HepG2 (cell line): ENCODE results near the gene RBM12. TPM values are rescaled to one million over a fixed set of nuclear protein-coding genes. Genes with fewer than 3 reads are reported as not detected.

Experiments
- ATAC-seq: fragments of 200-7000 bp; cut with Tn5 transposase; 3 replicates; pipeline ENCODE4 v1.9.1; 2020; ENCODE audit warnings: mild to moderate bottlenecking, moderate library complexity
- BruUV-seq: library from RNA; stranded (reverse); fragments of 400-500 nt; replicated peaks from 2 replicates; lab custom pipeline; 2021; lab: Mats Ljungman, UMichigan
- CTCF ChIA-PET: fragments of 300-600 bp; formaldehyde crosslinking; extraction: SDS; loops from one replicate; lab custom pipeline; 2021; ENCODE audit warnings: low total read pairs, inconsistent platforms, low intra/inter-chr PET ratio; lab: Yijun Ruan, JAX
- POLR2A ChIA-PET: fragments of 350-600 bp; sonication (Branson Sonifier 250); formaldehyde crosslinking; loops from one replicate; lab custom pipeline; 2020; ENCODE audit warnings: antibody characterized with exemption, inconsistent platforms; lab: Yijun Ruan, JAX
- DNase-seq: peaks from one replicate; pipeline ENCODE4 v3.0.0-alpha.2; 2015; ENCODE audit warnings: low spot score
- FAIRE-seq: peaks from 3 replicates; lab custom pipeline; 2011; peaks lifted over from hg19 to GRCh38; lab: Jason Lieb, UNC
- H2AFZ ChIP-seq: one replicate; pipeline ENCODE4 v1.6.1; 2011; ENCODE audit warnings: low read length, inconsistent platforms
- H3K27ac ChIP-seq: fragments of 300-600 bp; 3 replicates; pipeline ENCODE4 v1.8.0; 2011; ENCODE audit warnings: mixed run types, mild to moderate bottlenecking, mixed read lengths, low read length, inconsistent platforms; ENCODE audit not compliant: insufficient read depth; ENCODE audit errors: extremely low read length
- H3K27me3 ChIP-seq, 2 experiments: fragments of 200-600 bp in 1 of 2; 2 replicates in 1 of 2; 3 replicates in 1 of 2; pipeline versions ENCODE4 v1.6.0 to v1.8.0; 2011; ENCODE audit warnings: low read length in 2 of 2, mild to moderate bottlenecking in 2 of 2, moderate library complexity in 2 of 2, inconsistent platforms in 1 of 2; ENCODE audit not compliant: insufficient read depth in 2 of 2, control insufficient read depth in 1 of 2
- H3K36me3 ChIP-seq, 2 experiments: fragments of 200-600 bp in 1 of 2; replicated peaks in 1 of 2; 2 replicates in 1 of 2; 3 replicates in 1 of 2; pipeline versions ENCODE4 v1.5.1 to v1.8.0; 2011; ENCODE audit warnings: low read length in 2 of 2, inconsistent platforms in 1 of 2; ENCODE audit not compliant: insufficient read depth in 2 of 2, control insufficient read depth in 1 of 2
- H3K4me1 ChIP-seq: 2 replicates; pipeline ENCODE4 v1.5.1; 2012; ENCODE audit warnings: low read length, inconsistent platforms; ENCODE audit not compliant: insufficient read depth
- H3K4me2 ChIP-seq: 2 replicates; pipeline ENCODE4 v1.6.0; 2011; ENCODE audit warnings: low read depth, low read length, inconsistent platforms
- H3K4me3 ChIP-seq, 3 experiments: fragments of 200-600 bp in 1 of 3; sonication (generic), shearing (Covaris generic) in 1 of 3; replicated peaks in 1 of 3; 2 replicates each; pipeline ENCODE4 v1.5.1; 2011 to 2016; ENCODE audit warnings: low read length in 3 of 3, inconsistent platforms in 2 of 3, low read depth in 2 of 3, mild to moderate bottlenecking in 2 of 3, control low read depth in 1 of 3, mixed read lengths in 1 of 3; ENCODE audit not compliant: insufficient read depth in 1 of 3
- H3K79me2 ChIP-seq: one replicate; pipeline ENCODE4 v1.6.1; 2011; ENCODE audit warnings: low read length, inconsistent platforms; ENCODE audit not compliant: insufficient read depth
- H3K9ac ChIP-seq: 2 replicates; pipeline ENCODE4 v1.6.0; 2011; ENCODE audit warnings: mild to moderate bottlenecking, low read depth, low read length, inconsistent platforms; ENCODE audit not compliant: insufficient read depth
- H3K9me3 ChIP-seq: 2 replicates; pipeline ENCODE4 v1.5.1; 2012; ENCODE audit warnings: mild to moderate bottlenecking, low read length
- H4K20me1 ChIP-seq: 2 replicates; pipeline ENCODE4 v1.6.0; 2011; ENCODE audit warnings: inconsistent platforms, mild to moderate bottlenecking, low read length, moderate library complexity; ENCODE audit not compliant: insufficient read depth
- BCL6 ChIP-seq: IDR thresholded peaks from 2 replicates; pipeline ENCODE4 v1.6.1; 2016; ENCODE audit warnings: missing genetic modification reagents, missing compliant biosample characterization
- NR2F1 ChIP-seq, 2 experiments: fragments of 450-650 bp in 1 of 2; formaldehyde crosslinking in 1 of 2; IDR thresholded peaks; 2 replicates each; pipeline versions ENCODE4 v1.5.0 to v1.6.1; 2016 to 2020; ENCODE audit warnings: mild to moderate bottlenecking in 1 of 2, missing compliant biosample characterization in 1 of 2, missing genetic modification reagents in 1 of 2, moderate library complexity in 1 of 2
- SETDB1 ChIP-seq: sonication (generic); formaldehyde crosslinking; IDR thresholded peaks from 2 replicates; pipeline ENCODE4 v1.5.1; 2020; ENCODE audit warnings: missing genetic modification reagents, mild to moderate bottlenecking, borderline replicate concordance
- ZNF256 ChIP-seq: sonication (generic); formaldehyde crosslinking; conservative IDR thresholded peaks from 2 replicates; pipeline ENCODE4 v1.4.0; 2020; ENCODE audit warnings: missing genetic modification reagents
- ZNF572 ChIP-seq: sonication (generic); formaldehyde crosslinking; IDR thresholded peaks from 2 replicates; pipeline ENCODE4 v1.5.1; 2020; ENCODE audit warnings: mild to moderate bottlenecking, missing genetic modification reagents
- WGBS: methylation state at CpG from one replicate; pipeline ENCODE4 v1.1.6; 2017; ENCODE audit warnings: low lambda C conversion rate; 5-methylcytosine and 5-hydroxymethylcytosine counted together
- in situ Hi-C: cut with HindIII; loops from 2 replicates; pipeline ENCODE4 v1.10.0; 2017; ENCODE audit warnings: low pct_unique_long_range_greater_than_20kb; ENCODE audit not compliant: extremely low pct_ligation_motif_present
- intact Hi-C: fragments of 100-400 bp; cut with micrococcal nuclease; formaldehyde crosslinking; loops from one replicate; pipeline ENCODE4 v1.10.0; 2022; ENCODE audit not compliant: unreplicated experiment
- polyA plus RNA-seq, 8 experiments: library from polyadenylated mRNA; depleted of rRNA in 3 of 8; stranded (reverse) in 7 of 8; unstranded in 1 of 8; fragments of >200 nt; fragmentation: Illumina TruSeq in 4 of 8; extraction: Trizol in 4 of 8; gene quantifications; 2 replicates each; pipeline versions ENCODE4 v1.2.1 to v1.2.3, GENCODE V29; 2011 to 2016; ENCODE audit warnings: low read depth in 4 of 8, missing spikeins in 1 of 8, mixed read lengths in 1 of 8; ENCODE audit not compliant: insufficient read depth in 1 of 8
- total RNA-seq, 5 experiments: library from RNA; depleted of rRNA; stranded (reverse); fragments of >200 nt; fragmentation: Illumina TruSeq; extraction: Trizol; gene quantifications; 2 replicates each; pipeline ENCODE4 v1.2.3, GENCODE V29; 2016; ENCODE audit warnings: low read depth in 1 of 5
- TF ChIP-seq, protein P1 (sequence below): sonication (generic); formaldehyde crosslinking; IDR thresholded peaks from 2 replicates; pipeline ENCODE4 v1.5.1; 2020; ENCODE audit warnings: mild to moderate bottlenecking, moderate library complexity, missing genetic modification reagents
- TF ChIP-seq, protein P2 (sequence below): sonication (generic); formaldehyde crosslinking; IDR thresholded peaks from 2 replicates; pipeline ENCODE4 v1.4.0; 2020; ENCODE audit warnings: missing genetic modification reagents
- TF ChIP-seq, protein P3 (sequence below): sonication (generic); formaldehyde crosslinking; IDR thresholded peaks from 2 replicates; pipeline ENCODE4 v1.4.0; 2020; ENCODE audit warnings: low read depth, mild to moderate bottlenecking, missing genetic modification reagents
- TF ChIP-seq, protein P4 (sequence below): sonication (generic); formaldehyde crosslinking; IDR thresholded peaks from 2 replicates; pipeline ENCODE4 v1.4.0; 2020; ENCODE audit warnings: missing genetic modification reagents

RBM12 gene
- total and polyA plus RNA-seq, 2 of the 13 experiments (the other 11 are each of a cell fraction or from before 2014, with no cell fraction given): 97.9 to 104 TPM

DNA sequence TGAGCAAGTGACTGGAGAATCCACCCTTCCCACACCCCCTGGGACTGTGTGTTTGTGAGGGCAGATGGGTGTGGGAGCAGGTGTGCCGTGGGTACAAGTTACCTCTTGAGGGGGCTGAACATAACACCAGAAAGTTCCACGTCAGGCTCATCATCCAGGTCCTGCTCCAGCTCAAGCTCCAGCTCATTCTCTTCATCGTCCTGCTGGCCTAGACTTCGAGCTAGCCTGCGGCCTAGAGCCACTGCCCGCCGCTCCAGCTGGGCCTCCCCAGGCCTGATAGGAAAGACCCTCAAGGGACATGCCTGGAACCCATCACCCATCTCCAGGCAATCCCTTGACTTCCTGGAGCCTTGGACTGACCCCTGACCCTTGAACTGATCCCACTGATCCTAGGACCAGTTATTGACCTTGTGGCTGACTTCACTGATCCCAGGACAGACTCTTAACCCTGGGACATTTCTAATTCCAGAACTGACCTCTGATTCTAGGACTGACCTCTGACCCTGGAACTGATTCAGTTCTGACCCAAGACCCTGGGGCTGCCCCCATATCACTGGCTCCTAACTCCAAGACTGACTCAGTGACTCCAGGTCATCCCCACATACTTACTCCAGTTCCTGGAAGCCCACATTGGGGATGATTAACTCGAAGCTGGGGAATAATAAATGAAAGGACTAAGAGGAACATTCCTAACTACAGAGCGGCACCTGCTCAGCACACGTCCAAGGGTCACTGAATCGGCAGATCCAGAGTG is 60.8 kb downstream of the RBM12 start:
- FAIRE-seq: no peak
- 41% methylated on average over 11 of the region's 11 CpGs for WGBS
- TF ChIP-seq NR2F1 (CRISPR knock-in tag; IDR thresholded peaks at IDR 0.05) (peak in 1 of 2 experiments; percentile 70; a peak in 2 of 4 replicates), ZNF256 (CRISPR knock-in tag) (0 out of 2 replicates have a peak, but pooled peaks have one; percentile 33), ZNF572 (peak; percentile 38; the same call in 1 of the 2 replicates), BCL6 (CRISPR knock-in tag) (no peak), SETDB1 (CRISPR knock-in tag) (0 out of 2 replicates have a peak, but pooled peaks have one; percentile 16)
- TF ChIP-seq, protein P1, sequence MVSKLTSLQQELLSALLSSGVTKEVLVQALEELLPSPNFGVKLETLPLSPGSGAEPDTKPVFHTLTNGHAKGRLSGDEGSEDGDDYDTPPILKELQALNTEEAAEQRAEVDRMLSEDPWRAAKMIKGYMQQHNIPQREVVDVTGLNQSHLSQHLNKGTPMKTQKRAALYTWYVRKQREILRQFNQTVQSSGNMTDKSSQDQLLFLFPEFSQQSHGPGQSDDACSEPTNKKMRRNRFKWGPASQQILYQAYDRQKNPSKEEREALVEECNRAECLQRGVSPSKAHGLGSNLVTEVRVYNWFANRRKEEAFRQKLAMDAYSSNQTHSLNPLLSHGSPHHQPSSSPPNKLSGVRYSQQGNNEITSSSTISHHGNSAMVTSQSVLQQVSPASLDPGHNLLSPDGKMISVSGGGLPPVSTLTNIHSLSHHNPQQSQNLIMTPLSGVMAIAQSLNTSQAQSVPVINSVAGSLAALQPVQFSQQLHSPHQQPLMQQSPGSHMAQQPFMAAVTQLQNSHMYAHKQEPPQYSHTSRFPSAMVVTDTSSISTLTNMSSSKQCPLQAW (CRISPR knock-in tag): peak; percentile 20; the same call in 1 of the 2 replicates
- TF ChIP-seq, protein P2, sequence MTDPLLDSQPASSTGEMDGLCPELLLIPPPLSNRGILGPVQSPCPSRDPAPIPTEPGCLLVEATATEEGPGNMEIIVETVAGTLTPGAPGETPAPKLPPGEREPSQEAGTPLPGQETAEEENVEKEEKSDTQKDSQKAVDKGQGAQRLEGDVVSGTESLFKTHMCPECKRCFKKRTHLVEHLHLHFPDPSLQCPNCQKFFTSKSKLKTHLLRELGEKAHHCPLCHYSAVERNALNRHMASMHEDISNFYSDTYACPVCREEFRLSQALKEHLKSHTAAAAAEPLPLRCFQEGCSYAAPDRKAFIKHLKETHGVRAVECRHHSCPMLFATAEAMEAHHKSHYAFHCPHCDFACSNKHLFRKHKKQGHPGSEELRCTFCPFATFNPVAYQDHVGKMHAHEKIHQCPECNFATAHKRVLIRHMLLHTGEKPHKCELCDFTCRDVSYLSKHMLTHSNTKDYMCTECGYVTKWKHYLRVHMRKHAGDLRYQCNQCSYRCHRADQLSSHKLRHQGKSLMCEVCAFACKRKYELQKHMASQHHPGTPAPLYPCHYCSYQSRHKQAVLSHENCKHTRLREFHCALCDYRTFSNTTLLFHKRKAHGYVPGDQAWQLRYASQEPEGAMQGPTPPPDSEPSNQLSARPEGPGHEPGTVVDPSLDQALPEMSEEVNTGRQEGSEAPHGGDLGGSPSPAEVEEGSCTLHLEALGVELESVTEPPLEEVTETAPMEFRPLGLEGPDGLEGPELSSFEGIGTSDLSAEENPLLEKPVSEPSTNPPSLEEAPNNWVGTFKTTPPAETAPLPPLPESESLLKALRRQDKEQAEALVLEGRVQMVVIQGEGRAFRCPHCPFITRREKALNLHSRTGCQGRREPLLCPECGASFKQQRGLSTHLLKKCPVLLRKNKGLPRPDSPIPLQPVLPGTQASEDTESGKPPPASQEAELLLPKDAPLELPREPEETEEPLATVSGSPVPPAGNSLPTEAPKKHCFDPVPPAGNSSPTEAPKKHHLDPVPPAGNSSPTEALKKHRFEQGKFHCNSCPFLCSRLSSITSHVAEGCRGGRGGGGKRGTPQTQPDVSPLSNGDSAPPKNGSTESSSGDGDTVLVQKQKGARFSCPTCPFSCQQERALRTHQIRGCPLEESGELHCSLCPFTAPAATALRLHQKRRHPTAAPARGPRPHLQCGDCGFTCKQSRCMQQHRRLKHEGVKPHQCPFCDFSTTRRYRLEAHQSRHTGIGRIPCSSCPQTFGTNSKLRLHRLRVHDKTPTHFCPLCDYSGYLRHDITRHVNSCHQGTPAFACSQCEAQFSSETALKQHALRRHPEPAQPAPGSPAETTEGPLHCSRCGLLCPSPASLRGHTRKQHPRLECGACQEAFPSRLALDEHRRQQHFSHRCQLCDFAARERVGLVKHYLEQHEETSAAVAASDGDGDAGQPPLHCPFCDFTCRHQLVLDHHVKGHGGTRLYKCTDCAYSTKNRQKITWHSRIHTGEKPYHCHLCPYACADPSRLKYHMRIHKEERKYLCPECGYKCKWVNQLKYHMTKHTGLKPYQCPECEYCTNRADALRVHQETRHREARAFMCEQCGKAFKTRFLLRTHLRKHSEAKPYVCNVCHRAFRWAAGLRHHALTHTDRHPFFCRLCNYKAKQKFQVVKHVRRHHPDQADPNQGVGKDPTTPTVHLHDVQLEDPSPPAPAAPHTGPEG (CRISPR knock-in tag): 0 out of 2 replicates have a peak, but pooled peaks have one; percentile 36
- TF ChIP-seq, protein P3, sequence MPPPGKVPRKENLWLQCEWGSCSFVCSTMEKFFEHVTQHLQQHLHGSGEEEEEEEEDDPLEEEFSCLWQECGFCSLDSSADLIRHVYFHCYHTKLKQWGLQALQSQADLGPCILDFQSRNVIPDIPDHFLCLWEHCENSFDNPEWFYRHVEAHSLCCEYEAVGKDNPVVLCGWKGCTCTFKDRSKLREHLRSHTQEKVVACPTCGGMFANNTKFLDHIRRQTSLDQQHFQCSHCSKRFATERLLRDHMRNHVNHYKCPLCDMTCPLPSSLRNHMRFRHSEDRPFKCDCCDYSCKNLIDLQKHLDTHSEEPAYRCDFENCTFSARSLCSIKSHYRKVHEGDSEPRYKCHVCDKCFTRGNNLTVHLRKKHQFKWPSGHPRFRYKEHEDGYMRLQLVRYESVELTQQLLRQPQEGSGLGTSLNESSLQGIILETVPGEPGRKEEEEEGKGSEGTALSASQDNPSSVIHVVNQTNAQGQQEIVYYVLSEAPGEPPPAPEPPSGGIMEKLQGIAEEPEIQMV (CRISPR knock-in tag): no peak
- TF ChIP-seq, protein P4, sequence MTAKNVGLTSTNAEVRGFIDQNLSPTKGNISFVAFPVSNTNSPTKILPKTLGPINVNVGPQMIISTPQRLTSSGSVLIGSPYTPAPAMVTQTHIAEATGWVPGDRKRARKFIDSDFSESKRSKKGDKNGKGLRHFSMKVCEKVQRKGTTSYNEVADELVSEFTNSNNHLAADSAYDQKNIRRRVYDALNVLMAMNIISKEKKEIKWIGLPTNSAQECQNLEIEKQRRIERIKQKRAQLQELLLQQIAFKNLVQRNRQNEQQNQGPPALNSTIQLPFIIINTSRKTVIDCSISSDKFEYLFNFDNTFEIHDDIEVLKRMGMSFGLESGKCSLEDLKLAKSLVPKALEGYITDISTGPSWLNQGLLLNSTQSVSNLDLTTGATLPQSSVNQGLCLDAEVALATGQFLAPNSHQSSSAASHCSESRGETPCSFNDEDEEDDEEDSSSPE (CRISPR knock-in tag): no peak

More for the DNA sequence above, 60.8 kb downstream of the RBM12 start:
- DNase-seq (no peak), ATAC-seq (peak; percentile 1; the same call in 2 of the 3 replicates)
- no TSS peak for BruUV-seq
- Histone ChIP-seq H3K4me2 (0 out of 2 replicates have a peak overlapping the region, but pooled peaks have one; percentile 18), H3K9ac (no peak overlapping the region), H3K79me2 (no peaks in the 10 kb centered on the region), H3K36me3 (no peaks in the 10 kb centered on the region), H2AFZ (no peak overlapping the region), H3K4me3 (no peak overlapping the region), H3K27ac (no peak overlapping the region), H4K20me1 (no peaks in the 10 kb centered on the region), H3K4me1 (peaks cover 25% of the 10 kb centered on the region), H3K27me3 (peaks cover 3 to 23% of the 10 kb centered on the region in 2 experiments; a peak in 4 of 5 replicates), H3K9me3 (no peaks in the 10 kb centered on the region)
- in situ Hi-C loops: loop anchor here (5.0 kb wide), 1 partner anchor 142 kb away; no protein-coding TSS in a partner anchor
- POLR2A ChIA-PET: interaction anchor here (0.6 to 3.7 kb wide), 3 partner anchors 13 to 138 kb away, joined by 4 to 17 read pairs (median 5); partner anchors contain the start of genes RBM39 and SPAG4
- CTCF ChIA-PET: interaction anchor here (1.0 to 1.5 kb wide), 3 partner anchors 12 to 140 kb away, joined by 3 to 8 read pairs (median 3); no protein-coding TSS in a partner anchor
- intact Hi-C loops: loop anchor here (1.0 kb wide), 1 partner anchor 36 kb away; no protein-coding TSS in a partner anchor
